HG03460 (cell line): ENCODE data around the gene ERBB4.

ENCODE experiments used
- ATAC-seq: cut with Tn5 transposase; IDR thresholded peaks from one replicate; pipeline ENCODE4 v1.9.1; 2021; ENCODE audit not compliant: unreplicated experiment

The ERBB4 gene

DNA sequence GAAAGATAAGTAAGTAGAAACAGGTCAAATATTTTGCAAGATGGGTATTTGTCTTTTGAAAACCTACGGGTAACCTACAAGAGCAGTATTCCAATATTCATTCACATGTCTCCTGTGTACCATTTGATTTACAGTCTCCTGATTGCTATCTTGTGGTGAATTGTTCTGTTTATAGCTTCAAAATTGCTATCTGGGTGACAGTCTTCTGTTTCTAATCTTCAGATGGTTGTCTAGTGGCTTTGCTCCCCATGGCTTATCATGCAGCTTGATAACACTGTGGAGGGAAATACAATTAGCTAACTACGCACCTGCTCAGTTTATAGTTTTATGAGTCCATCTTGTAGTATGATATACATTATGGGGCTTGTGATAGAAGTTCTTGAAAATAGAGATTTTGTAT is 1165.4 kb downstream of the ERBB4 start:
- ATAC-seq: no peak

DNA sequence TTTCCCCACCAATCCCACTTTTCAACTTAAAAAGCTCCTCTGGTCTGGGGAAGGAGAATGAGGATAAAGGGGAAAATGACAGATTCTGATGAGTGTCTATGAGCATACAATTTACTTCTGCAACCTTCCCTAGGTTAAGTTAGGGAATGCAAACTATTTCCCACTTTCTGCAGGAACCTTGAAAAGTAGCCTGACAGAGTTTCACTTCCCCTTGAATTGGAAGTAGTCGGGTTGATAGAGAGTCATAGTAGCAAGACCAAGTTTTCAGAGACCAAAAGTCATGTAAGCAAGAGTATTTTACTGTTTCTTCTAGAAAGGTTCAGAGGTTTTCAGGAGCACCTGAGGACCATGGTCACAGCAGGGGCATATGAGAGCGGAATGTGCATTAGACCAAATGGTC is 1167.1 kb downstream of the ERBB4 start:
- no peak for ATAC-seq

DNA sequence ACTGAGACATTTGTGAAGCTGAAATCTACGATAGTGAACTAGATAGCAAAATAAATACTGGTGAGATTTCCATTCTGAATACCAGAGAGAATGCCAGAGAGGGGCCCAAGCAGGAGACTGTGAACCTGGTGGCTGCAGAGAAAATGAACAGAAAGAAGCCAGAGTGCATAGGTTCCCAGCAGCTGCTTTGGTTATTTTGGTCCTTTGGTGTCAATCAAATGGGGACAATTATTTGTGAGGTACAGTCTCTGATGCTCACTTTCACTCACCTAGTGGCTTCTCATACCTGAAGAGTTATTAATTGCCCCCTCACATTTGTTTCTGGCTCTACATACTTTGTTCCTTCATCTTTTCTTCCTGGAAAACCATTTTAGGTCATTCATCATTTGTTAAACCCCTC is 1170.1 kb downstream of the ERBB4 start:
- ATAC-seq: no peak

GRCh38 chr2:211367711-211368110 is 1170.9 kb downstream of the ERBB4 start:
- ATAC-seq: peak; percentile 96

- peak; percentile 3 for ATAC-seq
Measured at GRCh38 chr2:211367293-211367692, 1171.3 kb downstream of the ERBB4 start.

GRCh38 chr2:211364911-211365310 is 1173.7 kb downstream of the ERBB4 start:
- ATAC-seq: no peak

GRCh38 chr2:211361383-211361782 is 1177.2 kb downstream of the ERBB4 start:
- no peak for ATAC-seq

GRCh38 chr2:211359347-211359746 is 1179.3 kb downstream of the ERBB4 start:
- ATAC-seq: no peak

- ATAC-seq: no peak
Measured at GRCh38 chr2:211358504-211358903, 1180.1 kb downstream of the ERBB4 start.

DNA sequence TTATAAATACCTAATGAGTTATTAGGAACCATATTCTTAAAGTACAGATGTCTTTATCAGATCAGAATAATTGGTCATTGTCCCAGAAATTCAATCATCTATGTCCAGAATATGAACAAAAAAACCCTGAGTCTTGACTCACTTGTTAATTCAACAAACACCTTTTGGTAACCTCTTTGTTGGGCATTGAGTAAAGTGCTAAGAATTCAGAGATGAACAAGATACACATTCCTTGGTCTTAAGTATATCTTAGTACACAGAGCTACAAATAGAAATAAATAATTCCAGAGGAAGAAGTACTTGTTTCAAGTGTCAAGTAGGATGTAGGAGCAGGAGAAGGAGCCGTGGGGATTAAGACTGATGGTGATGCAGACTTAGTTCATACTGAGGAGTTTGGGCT is 1184.1 kb downstream of the ERBB4 start:
- ATAC-seq: no peak

- no peak for ATAC-seq
Measured at GRCh38 chr2:211351987-211352386, 1186.6 kb downstream of the ERBB4 start.

- ATAC-seq: no peak
Measured at GRCh38 chr2:211349031-211349430, 1189.6 kb downstream of the ERBB4 start.

GRCh38 chr2:211347328-211347727 is 1191.3 kb downstream of the ERBB4 start:
- no peak for ATAC-seq

GRCh38 chr2:211344289-211344688 is 1194.3 kb downstream of the ERBB4 start:
- no peak for ATAC-seq

GRCh38 chr2:211333377-211333776 is 1205.2 kb downstream of the ERBB4 start:
- no peak for ATAC-seq

- no peak for ATAC-seq
Measured at GRCh38 chr2:211331736-211332135, 1206.9 kb downstream of the ERBB4 start.

DNA sequence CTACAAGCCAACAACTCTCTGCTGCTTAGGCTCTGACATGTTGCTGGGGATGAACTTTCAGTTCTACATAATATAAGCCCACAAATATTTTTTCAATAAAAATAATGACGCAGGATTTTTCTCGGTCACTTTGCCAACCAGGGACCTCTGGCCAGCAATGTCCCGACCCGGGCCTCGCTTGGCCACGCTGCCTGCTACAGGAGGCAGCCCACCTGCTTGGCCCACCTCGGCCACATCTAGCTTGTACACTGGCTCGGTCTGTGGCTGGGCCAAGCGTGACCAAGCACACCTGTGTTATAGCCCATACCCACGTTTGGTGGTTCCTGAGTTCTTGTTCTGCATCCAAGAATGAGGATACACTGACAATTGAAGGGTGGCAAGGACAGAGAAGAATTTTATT is 1208.7 kb downstream of the ERBB4 start:
- no peak for ATAC-seq

DNA sequence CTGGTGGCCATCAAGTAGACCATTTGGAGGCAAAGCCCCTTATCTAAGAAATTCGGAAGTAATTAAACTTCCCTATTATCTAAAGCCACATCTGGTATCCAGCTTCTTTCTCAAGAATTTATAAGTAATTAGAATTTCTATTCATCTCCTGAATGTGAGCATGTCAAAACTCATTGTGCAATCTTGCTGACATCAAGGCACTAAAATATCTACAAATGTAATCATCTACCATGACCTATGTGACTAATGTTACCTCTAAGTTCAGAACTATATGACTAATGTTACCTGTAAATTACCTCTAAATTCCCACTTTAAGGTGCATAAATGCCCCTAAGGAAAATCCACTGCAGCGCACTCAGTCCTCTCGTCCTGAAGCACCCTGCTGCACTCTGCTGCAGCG is 1209.2 kb downstream of the ERBB4 start:
- no peak for ATAC-seq

DNA sequence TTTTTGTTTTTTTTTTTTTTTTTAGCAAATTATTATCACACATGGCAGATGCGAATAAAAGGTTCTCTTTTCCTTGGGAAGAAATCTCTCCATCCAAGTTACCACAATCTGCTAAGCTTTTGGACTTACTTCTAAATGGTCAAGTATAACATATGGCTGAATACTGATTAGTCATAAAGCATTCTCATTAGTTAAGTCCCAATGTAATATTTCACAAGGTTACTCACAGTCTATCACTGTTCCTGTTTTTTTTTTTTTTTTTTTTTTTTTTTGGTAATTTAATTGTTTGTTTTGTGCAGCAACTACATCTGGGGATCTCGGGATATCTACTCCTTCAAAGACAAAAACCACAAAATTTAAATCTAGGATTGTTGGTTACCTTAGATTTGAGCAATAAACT is 1210.5 kb downstream of the ERBB4 start:
- no peak for ATAC-seq
